SW 1271 (cell line): ENCODE results near the gene ATP6V1G3.
"Not testable (repeated sequence)": the region's sequence is repeated elsewhere in the genome, so short reads cannot be mapped to it uniquely, and the experiment has no call there.

Experiments used
- DNase-seq, 2 experiments: peaks; one replicate each; lab custom pipeline; 2025; lab: John Stamatoyannopoulos, UW

ATP6V1G3 gene, protein sequence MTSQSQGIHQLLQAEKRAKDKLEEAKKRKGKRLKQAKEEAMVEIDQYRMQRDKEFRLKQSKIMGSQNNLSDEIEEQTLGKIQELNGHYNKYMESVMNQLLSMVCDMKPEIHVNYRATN

GRCh38 chr1:198540580-198540979 lies at the start of gene ATP6V1G3:
Gene ATP6V1G3, minus strand, starts transcription at chr1:198540680. Its CDS starts 30 bp downstream, at chr1:198540650.
- no peak for DNase-seq

- DNase-seq: no peak
Measured at GRCh38 chr1:198588845-198589244, 48.4 kb upstream of the ATP6V1G3 start.

- no peak for DNase-seq
Measured at GRCh38 chr1:198584163-198584562, 43.7 kb upstream of the ATP6V1G3 start.

DNA sequence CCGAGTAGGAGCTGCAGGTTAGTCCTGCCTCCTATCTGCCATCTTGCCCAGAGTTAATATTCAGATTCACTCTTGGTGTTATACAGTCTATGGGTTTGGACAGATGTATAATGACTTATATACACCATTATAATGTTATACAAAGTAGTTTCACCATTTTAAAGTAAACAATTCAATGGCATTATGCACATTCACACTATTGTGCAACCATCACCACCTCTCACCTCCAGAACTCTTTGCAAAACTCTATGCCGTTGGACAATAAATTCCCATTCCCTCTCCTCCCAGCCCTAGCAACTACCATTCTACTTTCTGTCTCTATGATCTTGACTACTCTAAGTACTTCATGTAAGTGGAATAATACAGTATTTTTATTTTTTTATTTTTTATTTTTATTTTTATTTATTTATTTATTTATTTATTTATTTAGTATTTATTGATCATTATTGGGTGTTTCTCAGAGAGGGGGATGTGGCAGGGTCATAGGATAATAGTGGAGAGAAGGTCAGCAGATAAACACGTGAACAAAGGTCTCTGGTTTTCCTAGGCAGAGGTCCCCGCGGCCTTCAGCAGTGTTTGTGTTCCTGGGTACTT lies 42.8 kb upstream of the ATP6V1G3 start:
- not testable (repeated sequence) for DNase-seq

- DNase-seq: no peak
Measured at GRCh38 chr1:198577444-198577843, 37.0 kb upstream of the ATP6V1G3 start.

GRCh38 chr1:198575798-198576641 lies 35.5 kb upstream of the ATP6V1G3 start:
- DNase-seq: no peak

- DNase-seq: no peak
Measured at GRCh38 chr1:198575292-198575691, 34.8 kb upstream of the ATP6V1G3 start.

DNA sequence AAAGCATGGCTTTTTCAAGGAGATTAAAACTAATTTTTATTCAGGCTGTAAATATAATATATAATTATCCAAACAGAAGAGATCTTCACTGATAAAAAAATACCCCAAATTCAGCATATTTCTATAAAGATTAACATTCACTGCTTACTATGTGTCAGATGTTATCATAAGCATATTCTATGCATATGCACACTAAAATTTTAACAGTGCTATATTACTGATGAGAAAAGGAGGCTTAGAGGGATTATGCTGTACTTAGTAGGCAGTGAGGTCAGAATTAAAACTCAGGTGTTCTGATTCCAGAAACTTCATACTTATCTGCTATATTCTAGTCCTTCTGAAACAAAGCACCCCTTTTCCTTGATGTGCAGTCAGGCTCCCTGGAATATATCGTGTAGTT lies 33.8 kb upstream of the ATP6V1G3 start:
- no peak for DNase-seq

GRCh38 chr1:198564716-198565115 lies 24.2 kb upstream of the ATP6V1G3 start:
- DNase-seq: no peak

DNA sequence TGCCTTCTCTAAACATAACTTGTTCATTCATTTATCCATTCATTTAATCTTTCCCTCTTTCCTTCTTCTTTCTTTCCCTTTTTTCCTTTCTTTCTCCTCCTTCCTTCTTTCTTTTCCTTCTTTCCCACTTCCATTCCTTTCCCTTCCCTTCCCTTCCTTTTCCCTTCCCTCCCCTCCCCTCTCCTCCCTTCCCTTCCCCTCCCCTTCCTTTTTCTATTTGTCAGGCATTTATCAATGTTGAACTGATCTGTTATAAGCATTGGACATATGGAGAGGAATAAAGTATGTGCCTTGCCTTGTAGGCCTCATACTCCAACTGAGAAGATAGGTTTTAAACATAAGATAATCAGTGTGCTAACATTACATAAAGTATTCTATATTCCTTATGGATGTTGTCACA lies 23.7 kb upstream of the ATP6V1G3 start:
- DNase-seq: no peak

DNA sequence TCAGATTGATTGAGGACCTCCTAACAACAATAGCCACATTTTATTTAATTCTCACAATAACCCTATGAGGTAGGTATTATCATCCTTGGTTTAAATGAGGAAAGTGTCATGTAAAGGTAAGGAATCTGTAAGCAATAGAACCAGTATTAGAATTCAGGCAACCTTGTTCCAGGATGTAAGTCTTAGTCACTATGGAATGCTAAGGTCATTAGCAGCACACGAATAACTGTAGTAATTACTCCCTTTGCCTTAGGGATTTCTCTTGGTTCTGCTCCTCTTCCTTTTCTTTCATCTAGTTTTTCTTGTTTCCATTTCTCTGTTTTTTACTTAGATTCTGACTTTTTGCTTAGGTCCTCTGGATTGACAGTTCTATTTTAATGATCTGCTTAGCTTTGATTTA lies 23.1 kb upstream of the ATP6V1G3 start:
- no peak for DNase-seq

DNA sequence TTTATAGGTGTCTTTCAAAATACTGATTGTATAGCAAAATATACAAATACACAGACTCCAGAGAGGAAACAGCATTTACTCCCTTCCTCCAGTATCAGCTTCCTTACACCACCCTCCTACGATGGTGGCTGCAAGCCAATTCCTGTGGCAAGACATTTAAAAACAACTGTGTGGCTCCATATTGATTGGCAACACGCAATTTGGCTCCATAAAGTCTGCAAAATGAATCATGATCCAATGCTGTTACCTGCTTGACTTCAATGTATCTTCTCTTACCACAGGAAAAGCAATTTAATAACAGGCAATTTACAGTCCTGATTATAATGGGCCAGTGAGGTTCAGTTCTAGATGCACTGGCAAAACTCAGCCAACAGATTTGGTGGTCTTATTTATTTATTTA lies 19.7 kb upstream of the ATP6V1G3 start:
- no peak for DNase-seq

GRCh38 chr1:198559362-198559761 lies 18.9 kb upstream of the ATP6V1G3 start:
- no peak for DNase-seq

GRCh38 chr1:198558402-198558801 lies 17.9 kb upstream of the ATP6V1G3 start:
- no peak for DNase-seq

GRCh38 chr1:198556971-198557370 lies 16.5 kb upstream of the ATP6V1G3 start:
- DNase-seq: no peak

DNA sequence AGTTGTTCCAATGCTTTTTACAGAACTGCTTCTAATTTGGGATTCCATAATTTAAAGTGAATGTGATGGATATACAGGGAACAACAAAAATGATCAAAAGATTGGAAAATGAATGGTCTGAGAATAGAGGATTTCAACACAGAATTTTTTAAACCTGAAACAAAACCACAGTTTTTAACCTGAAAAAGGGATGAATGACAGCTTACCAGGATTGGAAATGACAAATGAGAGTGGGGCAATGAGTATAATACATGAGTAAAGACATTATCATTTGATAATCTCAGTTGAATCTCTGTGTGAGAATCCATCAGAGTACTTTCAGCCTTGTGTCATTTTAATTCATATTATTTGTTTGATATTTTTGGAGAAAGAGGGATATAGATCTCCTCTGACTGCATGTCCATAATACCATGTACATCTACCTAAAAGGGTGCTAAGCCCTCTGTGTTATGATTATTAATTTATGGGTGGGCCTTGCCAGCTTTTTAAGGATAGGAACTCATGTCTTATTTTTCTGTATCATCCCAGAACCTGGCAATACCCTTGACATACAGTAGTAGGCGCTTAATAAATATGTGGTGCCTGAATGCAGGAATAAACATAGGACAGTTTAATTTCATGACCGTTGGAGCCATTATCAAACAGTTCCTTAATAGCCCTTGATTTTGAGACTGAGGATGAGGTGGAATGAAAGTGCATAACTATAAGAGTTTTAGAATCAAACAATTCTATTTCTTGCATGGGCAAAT lies 12.4 kb upstream of the ATP6V1G3 start:
- DNase-seq: no peak

GRCh38 chr1:198550941-198551524 lies 10.6 kb upstream of the ATP6V1G3 start:
- DNase-seq: no peak

DNA sequence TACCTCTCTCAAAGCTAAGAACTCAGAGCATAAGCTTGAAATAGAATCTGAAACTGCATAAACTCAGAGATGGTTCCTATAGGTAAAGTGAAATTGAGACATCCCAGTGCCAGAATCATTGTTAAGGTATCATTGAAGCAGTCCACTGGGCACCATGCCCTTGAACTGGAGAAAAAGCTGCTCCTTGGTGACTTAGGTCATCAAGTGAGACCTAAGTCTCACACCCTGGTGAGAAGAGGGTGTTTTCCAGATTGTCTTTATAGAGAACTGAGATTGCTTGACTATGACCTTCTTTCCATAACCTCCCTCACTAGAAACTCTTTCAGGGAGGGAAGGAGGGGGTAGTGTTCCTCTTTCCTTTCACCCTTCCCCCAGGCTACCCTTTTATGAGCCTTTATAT lies 9.4 kb upstream of the ATP6V1G3 start:
- no peak for DNase-seq

DNA sequence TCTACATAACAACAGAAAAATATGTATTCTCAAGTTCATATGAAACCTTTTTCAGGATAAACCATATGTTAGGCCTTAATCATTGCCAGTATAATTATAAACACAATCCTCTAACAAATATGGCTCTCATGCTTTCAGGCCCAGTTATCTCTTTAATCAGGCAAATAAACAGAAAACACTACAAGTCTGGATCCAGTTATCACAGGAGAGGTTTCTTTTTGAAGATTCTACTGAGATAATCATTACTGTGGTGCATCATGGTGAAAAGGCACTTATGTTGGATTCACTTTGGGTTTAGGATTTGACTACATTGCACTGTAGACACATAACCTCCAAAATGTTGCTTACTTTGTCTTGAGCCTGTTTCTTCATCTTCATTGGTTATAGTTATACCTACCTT lies 8.4 kb upstream of the ATP6V1G3 start:
- no peak for DNase-seq

DNA sequence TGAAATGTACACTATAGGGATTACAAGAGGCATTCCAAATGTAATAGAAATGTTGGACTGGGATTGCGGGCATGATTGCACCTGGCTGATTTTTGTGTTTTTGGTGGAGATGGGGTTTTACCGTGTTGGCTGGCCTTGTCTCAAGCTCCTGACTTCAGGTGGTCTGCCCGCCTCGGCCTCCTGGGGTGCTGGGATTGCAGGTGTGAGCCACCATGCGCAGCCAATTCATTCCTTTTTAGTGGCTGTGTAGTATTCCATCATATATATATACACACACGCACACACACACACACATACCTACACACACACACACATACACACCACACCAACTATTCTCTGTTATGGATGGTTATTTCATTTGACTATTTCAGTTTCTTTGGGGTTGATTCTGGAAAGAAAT lies 4.7 kb upstream of the ATP6V1G3 start:
- DNase-seq: no peak

DNA sequence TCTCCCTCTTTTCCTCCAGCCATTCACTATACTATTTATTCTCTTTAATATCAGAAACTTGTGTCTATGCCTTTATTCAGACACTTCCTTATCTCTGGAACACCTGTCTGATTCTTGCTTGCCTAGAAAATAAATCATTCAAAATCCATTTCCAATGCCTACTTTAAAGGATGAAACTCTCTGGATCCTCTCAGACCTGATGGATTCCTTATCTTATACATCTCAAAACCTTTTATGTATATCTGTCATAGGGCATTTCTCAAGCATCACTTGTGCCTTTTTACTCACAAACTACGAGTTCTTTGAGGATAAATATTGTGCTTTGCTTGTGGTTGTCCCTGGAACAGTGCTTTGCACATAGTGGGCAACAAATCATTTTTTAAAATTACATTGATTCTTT lies 3.8 kb upstream of the ATP6V1G3 start:
- no peak for DNase-seq

DNA sequence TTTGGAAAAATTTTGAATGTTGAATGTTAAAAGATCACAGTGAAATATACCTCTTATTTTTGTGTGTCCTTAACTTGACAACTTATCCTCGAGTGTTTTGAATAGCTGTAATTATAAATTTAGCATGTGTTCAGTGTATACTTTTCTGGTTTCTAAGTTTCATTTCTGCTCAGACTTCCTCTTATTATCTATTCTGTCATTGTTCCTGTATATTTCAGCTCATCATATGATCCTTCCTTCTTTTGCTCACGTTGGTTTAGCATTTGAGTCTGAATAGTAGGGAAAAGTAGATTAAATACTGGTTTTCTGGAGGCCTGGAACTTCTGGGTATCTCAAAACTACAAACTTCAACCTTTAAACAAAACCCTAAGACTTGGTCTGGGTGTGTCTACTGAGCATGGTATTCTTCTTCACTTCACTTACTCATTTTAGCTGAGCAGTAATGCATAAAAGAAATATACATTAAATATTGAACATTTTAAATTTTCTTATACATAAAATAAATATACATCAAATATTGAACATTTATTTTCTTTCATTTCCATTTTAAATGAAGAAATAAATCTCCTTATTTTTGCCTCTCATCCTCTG lies 3.3 kb upstream of the ATP6V1G3 start:
- no peak for DNase-seq
